GM12878 (cell line): Measurements from ENCODE around the gene FAM234A. TPM values are rescaled to one million over a fixed set of nuclear protein-coding genes. Genes with fewer than 3 reads are reported as not detected.

Source experiments
- ATAC-seq: fragments of 200-7000 bp; cut with Tn5 transposase; 3 replicates; pipeline ENCODE4 v1.9.1; 2020; ENCODE audit warnings: mild to moderate bottlenecking, moderate library complexity
- BruUV-seq: library from RNA; stranded (reverse); fragments of 400-500 nt; replicated peaks from 2 replicates; lab custom pipeline; 2021; lab: Mats Ljungman, UMichigan
- CTCF ChIA-PET: fragments of 300-600 bp; sonication (Branson Sonifier 250); formaldehyde crosslinking; extraction: SDS; loops from one replicate; lab custom pipeline; 2021; ENCODE audit warnings: inconsistent platforms; lab: Yijun Ruan, JAX
- POLR2A ChIA-PET: fragments of 350-600 bp; formaldehyde crosslinking; extraction: SDS; loops from one replicate; lab custom pipeline; 2021; ENCODE audit warnings: inconsistent platforms; lab: Charles Lee
- RAD21 ChIA-PET: fragments of 300-600 bp; sonication (Branson Sonifier 250); formaldehyde crosslinking; loops from one replicate; lab custom pipeline; 2023; ENCODE audit warnings: antibody characterized with exemption; ENCODE audit not compliant: unreplicated experiment; lab: Charles Lee
- SMC1A ChIA-PET: fragments of 300-600 bp; sonication (Branson Sonifier 250); formaldehyde crosslinking; loops from one replicate; lab custom pipeline; 2023; ENCODE audit not compliant: unreplicated experiment, uncharacterized antibody; lab: Charles Lee
- DNase-seq: peaks from one replicate; pipeline ENCODE4 v3.0.0-alpha.2; 2011; ENCODE audit warnings: low read depth, low spot score
- FAIRE-seq: peaks from 3 replicates; lab custom pipeline; 2011; peaks lifted over from hg19 to GRCh38; lab: Jason Lieb, UNC
- H2AFZ ChIP-seq: 2 replicates; pipeline ENCODE4 v1.6.0; 2011; ENCODE audit warnings: low read depth, low read length, control low read depth; ENCODE audit not compliant: control insufficient read depth
- H3K27ac ChIP-seq: 2 replicates; pipeline ENCODE4 v1.5.1; 2011; ENCODE audit warnings: control low read depth; ENCODE audit not compliant: control insufficient read depth, insufficient read depth
- H3K27me3 ChIP-seq, 2 experiments: replicated peaks in 1 of 2; 2 replicates each; pipeline versions ENCODE4 v1.6.0 to v1.6.1; 2011; ENCODE audit warnings: low read length in 1 of 2; ENCODE audit not compliant: control insufficient read depth in 2 of 2, insufficient read depth in 2 of 2
- H3K36me3 ChIP-seq, 2 experiments: 2 replicates each; pipeline ENCODE4 v1.5.1; 2011; ENCODE audit warnings: low read length in 1 of 2; ENCODE audit not compliant: control insufficient read depth in 2 of 2, insufficient read depth in 2 of 2
- H3K4me1 ChIP-seq: 2 replicates; pipeline ENCODE4 v1.6.1; 2011; ENCODE audit warnings: mild to moderate bottlenecking, low read length, moderate library complexity, mixed read lengths; ENCODE audit not compliant: control insufficient read depth, insufficient read depth
- H3K4me2 ChIP-seq: 2 replicates; pipeline ENCODE4 v1.6.0; 2011; ENCODE audit warnings: control low read depth; ENCODE audit not compliant: control insufficient read depth, insufficient read depth
- H3K4me3 ChIP-seq: fragments of 200-600 bp; sonication (generic); 2 replicates; pipeline ENCODE4 v1.5.1; 2016
- H3K79me2 ChIP-seq: 2 replicates; pipeline ENCODE4 v1.6.0; 2011; ENCODE audit warnings: low read length; ENCODE audit not compliant: control insufficient read depth, insufficient read depth
- H3K9ac ChIP-seq: 2 replicates; pipeline ENCODE4 v1.8.0; 2011; ENCODE audit warnings: low read length, control low read depth, mixed read lengths; ENCODE audit not compliant: control insufficient read depth, insufficient read depth
- H3K9me3 ChIP-seq: replicated peaks from 3 replicates; pipeline ENCODE4 v1.5.1; 2011; ENCODE audit warnings: mild to moderate bottlenecking, low read length; ENCODE audit not compliant: control insufficient read depth, insufficient read depth
- H4K20me1 ChIP-seq: 2 replicates; pipeline ENCODE4 v1.6.0; 2011; ENCODE audit not compliant: control insufficient read depth, insufficient read depth
- BCL3 ChIP-seq: IDR thresholded peaks from 2 replicates; pipeline ENCODE4 v1.6.1; 2011; ENCODE audit warnings: borderline replicate concordance, low read depth, mild to moderate bottlenecking, moderate library complexity, low read length; ENCODE audit not compliant: insufficient read depth, poor library complexity, severe bottlenecking
- BHLHE40 ChIP-seq, 2 experiments: fragments of 450-650 bp in 1 of 2; IDR thresholded peaks; 2 replicates each; pipeline ENCODE4 v1.6.1; 2011 to 2017; ENCODE audit warnings: low read depth in 2 of 2, borderline replicate concordance in 1 of 2, improper control_type of control experiment in 1 of 2, low read length in 1 of 2, mild to moderate bottlenecking in 1 of 2
- HCFC1 ChIP-seq: fragments of 150-350 bp; IDR thresholded peaks from 2 replicates; pipeline ENCODE4 v1.6.1; 2014; ENCODE audit warnings: low read length
- ZBED1 ChIP-seq: IDR thresholded peaks from 2 replicates; pipeline ENCODE4 v1.6.1; 2016; ENCODE audit warnings: borderline replicate concordance
- WGBS: methylation state at CpG from one replicate; pipeline ENCODE4 v1.1.6; 2016; ENCODE audit warnings: low lambda C conversion rate; ENCODE audit not compliant: insufficient replicate concordance, insufficient coverage; ENCODE audit errors: missing lambda C conversion rate; 5-methylcytosine and 5-hydroxymethylcytosine counted together
- in situ Hi-C: fragments of 300-500 bp; cut with MboI; formaldehyde crosslinking; loops from 9 replicates; pipeline ENCODE4 v1.14.3; 2018; ENCODE audit warnings: mixed read lengths
- intact Hi-C: fragments of 100-400 bp; cut with micrococcal nuclease; formaldehyde crosslinking; loops from one replicate; pipeline ENCODE4 v1.14.2; 2022; ENCODE audit not compliant: unreplicated experiment
- polyA plus RNA-seq, 11 experiments: library from polyadenylated mRNA; depleted of rRNA in 4 of 11; unstranded in 6 of 11; stranded (reverse) in 5 of 11; fragments of >200 nt; fragmentation: Nextera tagmentation in 4 of 11; fragmentation: Illumina TruSeq in 1 of 11; extraction: Ambion mirVana in 4 of 11; extraction: Trizol in 1 of 11; gene quantifications; 1 replicate in 1 of 11; 2 replicates in 10 of 11; pipeline versions ENCODE4 v1.2.1 to v1.2.3, GENCODE V29; 2011 to 2016; ENCODE audit warnings: inconsistent platforms in 2 of 11, missing spikeins in 2 of 11, low read depth in 1 of 11
- total RNA-seq, 4 experiments: library from RNA; depleted of rRNA in 3 of 4; stranded (reverse); fragments of >200 nt in 3 of 4; fragmentation: Illumina TruSeq in 1 of 4; extraction: Trizol in 1 of 4; gene quantifications; 2 replicates each; pipeline versions ENCODE4 v1.2.1 to v1.2.3, GENCODE V29; 2013 to 2021

Gene FAM234A
- total and polyA plus RNA-seq, 10 of the 15 experiments (the other 5 are each of a cell fraction or from before 2014, with no cell fraction given): 1.6 to 37.6 (median 17.3) TPM

GRCh38 chr16:306911-307370 lies 72.3 kb downstream of the FAM234A start (continued):
- TF ChIP-seq BHLHE40 (IDR thresholded peaks at IDR 0.05; ENCODE audit: borderline replicate concordance in 1 of 2, low read depth in 2 of 2, low read length in 1 of 2) (no peak), HCFC1 (no peak), BCL3 (no peak)

GRCh38 chr16:307691-308312 lies 73.2 kb downstream of the FAM234A start:
- no peak overlapping the region for H3K4me2 ChIP-seq
- TF ChIP-seq BHLHE40 (IDR thresholded peaks at IDR 0.05; ENCODE audit: borderline replicate concordance in 1 of 2, low read depth in 2 of 2, low read length in 1 of 2): peak in 1 of 2 experiments; percentile 10; a peak in 1 of 4 replicates
- TF ChIP-seq ZBED1: no peak
- TF ChIP-seq, all 136 proteins: peak for 1
- no peaks in the 10 kb centered on the region; the same call in 1 of the 2 replicates for H4K20me1 ChIP-seq
- no peaks in the 10 kb centered on the region for H3K27me3 ChIP-seq
- no peak overlapping the region for H3K9ac ChIP-seq
- no peak overlapping the region for H2AFZ ChIP-seq
- ATAC-seq (no peak), FAIRE-seq (no peak), DNase-seq (no peak)
- intact Hi-C loops (no loop called here), in situ Hi-C loops (no loop called here)
- WGBS: 76% methylated on average over 21 of the region's 21 CpGs
- H3K79me2 ChIP-seq: no peaks in the 10 kb centered on the region
- ChIA-PET POLR2A (no interaction called here), SMC1A (interaction anchor here (1.4 kb wide), 1 partner anchor 42 kb away, joined by 4 read pairs; no protein-coding TSS in a partner anchor), CTCF (no interaction called here), RAD21 (no interaction called here)
- H3K4me1 ChIP-seq: no peaks in the 10 kb centered on the region; the same call in 1 of the 2 replicates
- BruUV-seq: no TSS peak
- H3K27ac ChIP-seq: no peak overlapping the region
- no peaks in the 10 kb centered on the region for H3K9me3 ChIP-seq
- no peak overlapping the region for H3K4me3 ChIP-seq
- H3K36me3 ChIP-seq: peaks cover 10 to 25% of the 10 kb centered on the region in 2 experiments
